ENCODE measurements around the gene RABGAP1L. TPM values are rescaled to one million over a fixed set of nuclear protein-coding genes. Genes with fewer than 3 reads are reported as not detected.

The RABGAP1L gene
- total and polyA plus RNA-seq, 2 of the 8 experiments (the other 6 are each of a cell fraction or from before 2014, with no cell fraction given), result 33.3 to 156 TPM

DNA sequence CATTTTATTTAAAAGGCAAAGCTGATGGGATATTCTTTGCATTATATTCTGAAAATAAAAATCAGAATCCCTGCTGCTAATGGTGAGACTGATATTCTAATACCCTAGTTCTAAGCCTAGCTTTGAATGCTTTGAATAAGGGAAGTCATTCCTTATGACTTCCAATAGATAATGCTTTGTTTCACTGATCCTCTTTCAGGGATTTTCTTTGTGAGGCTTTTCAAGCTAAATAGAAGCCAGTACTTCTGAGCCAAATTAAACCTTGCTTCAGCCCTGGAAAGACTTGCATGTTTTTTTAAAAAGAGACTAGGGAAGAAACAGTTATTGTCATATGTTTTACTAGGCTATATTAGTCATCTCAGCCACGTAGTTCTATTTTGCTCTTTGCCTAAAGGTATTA is 771.9 kb downstream of the RABGAP1L start (continued):
- TF ChIP-seq MAFK (IDR thresholded peaks at IDR 0.05; ENCODE audit: low read depth, low read length), result no peak
- TF ChIP-seq KDM4A (IDR thresholded peaks at IDR 0.05; ENCODE audit: low read depth, low read length, severe bottlenecking), result no peak
- TF ChIP-seq GTF2F1 (IDR thresholded peaks at IDR 0.05; ENCODE audit: borderline replicate concordance, low read depth, low read length), result no peak

Measured in H1 (cell line).